D721Med (cell line): ENCODE data around the gene SEPTIN1.

Experiments used
- DNase-seq: peaks from one replicate; pipeline ENCODE4 v3.0.0; 2011; ENCODE audit warnings: low spot score; ENCODE audit not compliant: insufficient read length
- FAIRE-seq: peaks from 2 replicates; lab custom pipeline; 2011; peaks lifted over from hg19 to GRCh38; lab: Jason Lieb, UNC
- TF ChIP-seq, protein P1 (sequence below): IDR thresholded peaks from 2 replicates; pipeline ENCODE4 v1.5.1; 2012; ENCODE audit warnings: mild to moderate bottlenecking, control low read depth; ENCODE audit not compliant: insufficient read depth; ENCODE audit errors: missing control alignments

Gene SEPTIN1

DNA sequence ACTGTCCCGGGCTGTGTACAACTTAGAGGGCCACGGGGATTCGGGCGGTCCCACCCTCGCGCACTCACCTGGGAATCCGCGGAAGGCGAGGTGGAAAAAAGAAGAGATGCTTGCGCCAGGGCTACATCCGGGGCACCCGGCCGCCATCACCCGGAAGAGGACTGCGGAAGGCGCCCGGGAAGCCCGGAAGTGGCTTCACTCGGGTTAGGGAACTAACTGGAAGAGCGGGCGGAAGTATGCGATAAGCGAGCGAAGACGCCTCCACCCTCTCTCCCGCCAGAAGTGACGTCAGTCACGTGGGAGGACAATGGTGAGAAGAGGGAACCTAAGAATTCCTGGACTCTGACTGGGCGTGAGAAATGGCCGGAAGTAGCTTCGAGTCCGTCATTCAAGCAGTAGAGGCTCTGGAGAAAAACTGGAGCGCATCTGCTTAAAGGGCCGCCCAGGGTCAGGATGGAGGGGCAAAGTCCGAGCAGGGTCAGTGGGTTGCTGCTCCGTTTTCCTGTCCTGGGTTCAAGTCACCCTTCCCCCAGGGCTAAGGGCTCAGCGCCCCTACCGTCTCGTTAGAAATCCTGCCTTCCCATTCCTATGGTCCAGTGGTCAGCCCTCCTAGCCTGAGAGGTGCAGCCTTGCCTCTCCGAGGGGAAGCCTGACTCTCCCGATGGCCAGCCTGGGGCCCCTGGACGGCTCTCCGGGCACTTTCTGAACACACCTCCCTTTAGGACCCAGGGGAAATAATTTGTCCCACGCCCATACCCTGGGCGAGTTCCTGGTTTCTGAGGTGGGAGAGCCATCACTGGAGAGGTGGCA, 27.0 kb downstream of the SEPTIN1 start, which contains the start of gene CD2BP2:
Gene CD2BP2 (minus strand): TSS at position 165 of the 810 bp plus-strand sequence. CDS start 627 bp downstream, outside the sequence.
- DNase-seq (peak; percentile 66), FAIRE-seq (peak; percentile 25)
- TF ChIP-seq, protein P1, sequence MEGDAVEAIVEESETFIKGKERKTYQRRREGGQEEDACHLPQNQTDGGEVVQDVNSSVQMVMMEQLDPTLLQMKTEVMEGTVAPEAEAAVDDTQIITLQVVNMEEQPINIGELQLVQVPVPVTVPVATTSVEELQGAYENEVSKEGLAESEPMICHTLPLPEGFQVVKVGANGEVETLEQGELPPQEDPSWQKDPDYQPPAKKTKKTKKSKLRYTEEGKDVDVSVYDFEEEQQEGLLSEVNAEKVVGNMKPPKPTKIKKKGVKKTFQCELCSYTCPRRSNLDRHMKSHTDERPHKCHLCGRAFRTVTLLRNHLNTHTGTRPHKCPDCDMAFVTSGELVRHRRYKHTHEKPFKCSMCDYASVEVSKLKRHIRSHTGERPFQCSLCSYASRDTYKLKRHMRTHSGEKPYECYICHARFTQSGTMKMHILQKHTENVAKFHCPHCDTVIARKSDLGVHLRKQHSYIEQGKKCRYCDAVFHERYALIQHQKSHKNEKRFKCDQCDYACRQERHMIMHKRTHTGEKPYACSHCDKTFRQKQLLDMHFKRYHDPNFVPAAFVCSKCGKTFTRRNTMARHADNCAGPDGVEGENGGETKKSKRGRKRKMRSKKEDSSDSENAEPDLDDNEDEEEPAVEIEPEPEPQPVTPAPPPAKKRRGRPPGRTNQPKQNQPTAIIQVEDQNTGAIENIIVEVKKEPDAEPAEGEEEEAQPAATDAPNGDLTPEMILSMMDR, result no peak

DNA sequence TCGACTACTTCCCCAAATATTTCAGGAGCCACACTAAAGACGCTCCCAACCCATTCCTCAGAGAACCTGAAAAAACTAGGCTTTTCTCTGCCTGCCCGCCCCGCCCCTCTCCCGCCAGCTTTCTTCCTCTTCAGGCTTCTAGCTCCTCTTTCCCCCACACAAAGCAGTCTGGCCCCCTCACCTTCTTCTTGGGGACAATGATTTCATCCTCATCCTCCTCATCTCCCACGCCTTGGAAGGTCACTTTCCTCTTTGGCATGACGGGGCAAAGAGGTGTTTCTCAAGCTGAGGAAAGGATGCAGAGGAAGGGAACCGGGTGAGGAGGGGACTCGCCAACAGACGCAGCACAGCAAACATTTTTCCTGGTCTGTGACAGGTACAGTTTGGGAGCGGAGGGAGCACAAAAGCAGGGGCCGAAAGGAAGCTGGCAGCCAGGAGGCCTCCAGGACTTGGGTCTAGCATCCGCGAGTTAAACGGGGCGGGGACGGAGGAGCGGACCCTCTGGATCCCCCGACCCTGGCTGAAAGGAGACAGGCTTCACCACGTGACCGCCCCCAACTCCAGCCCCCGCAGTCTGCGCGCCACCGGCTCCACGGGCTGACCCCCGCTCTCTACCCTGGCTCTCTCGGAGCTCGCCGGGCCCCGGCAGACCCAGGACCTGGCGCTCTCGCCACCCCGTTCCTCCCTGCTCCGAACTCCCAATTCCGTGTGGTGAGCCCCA, 27.8 kb downstream of the SEPTIN1 start:
- DNase-seq (no peak), FAIRE-seq (no peak)
- TF ChIP-seq, protein P1, result no peak

DNA sequence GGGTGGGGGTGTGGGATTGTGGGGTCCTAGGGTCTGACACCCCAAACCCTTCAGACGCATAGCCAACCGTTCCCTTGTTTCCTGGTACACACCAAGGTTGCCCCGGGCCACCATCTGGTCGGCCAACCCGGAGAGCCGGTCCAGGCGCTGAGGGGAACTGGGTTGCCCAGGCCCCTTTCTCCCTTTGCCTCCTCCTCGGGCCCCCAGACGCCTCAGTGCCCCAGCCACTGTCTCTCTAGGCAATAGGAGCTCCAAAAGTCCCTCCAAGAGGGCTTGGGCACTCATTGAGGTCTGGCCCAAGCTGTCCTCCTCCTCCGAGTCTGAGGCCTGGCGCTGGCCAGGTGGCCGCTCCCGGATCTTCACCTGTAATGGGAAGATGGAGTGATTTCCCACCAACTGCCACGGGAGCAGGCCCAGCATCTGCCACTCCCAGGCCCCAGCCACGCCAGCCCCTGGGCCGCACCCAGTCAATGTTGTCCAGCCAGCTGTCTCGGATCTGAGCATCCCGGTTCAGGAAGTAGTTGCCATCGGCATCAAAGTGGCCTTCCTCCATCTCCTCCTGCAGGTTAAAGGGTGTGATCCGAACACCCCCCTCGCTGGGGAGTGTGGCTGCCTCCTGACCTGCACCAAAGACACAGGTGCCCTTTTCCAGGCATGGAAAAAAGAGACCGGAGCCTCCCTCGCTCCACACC, 28.8 kb downstream of the SEPTIN1 start:
- TF ChIP-seq, protein P1, result no peak
- FAIRE-seq (no peak), DNase-seq (no peak)

DNA sequence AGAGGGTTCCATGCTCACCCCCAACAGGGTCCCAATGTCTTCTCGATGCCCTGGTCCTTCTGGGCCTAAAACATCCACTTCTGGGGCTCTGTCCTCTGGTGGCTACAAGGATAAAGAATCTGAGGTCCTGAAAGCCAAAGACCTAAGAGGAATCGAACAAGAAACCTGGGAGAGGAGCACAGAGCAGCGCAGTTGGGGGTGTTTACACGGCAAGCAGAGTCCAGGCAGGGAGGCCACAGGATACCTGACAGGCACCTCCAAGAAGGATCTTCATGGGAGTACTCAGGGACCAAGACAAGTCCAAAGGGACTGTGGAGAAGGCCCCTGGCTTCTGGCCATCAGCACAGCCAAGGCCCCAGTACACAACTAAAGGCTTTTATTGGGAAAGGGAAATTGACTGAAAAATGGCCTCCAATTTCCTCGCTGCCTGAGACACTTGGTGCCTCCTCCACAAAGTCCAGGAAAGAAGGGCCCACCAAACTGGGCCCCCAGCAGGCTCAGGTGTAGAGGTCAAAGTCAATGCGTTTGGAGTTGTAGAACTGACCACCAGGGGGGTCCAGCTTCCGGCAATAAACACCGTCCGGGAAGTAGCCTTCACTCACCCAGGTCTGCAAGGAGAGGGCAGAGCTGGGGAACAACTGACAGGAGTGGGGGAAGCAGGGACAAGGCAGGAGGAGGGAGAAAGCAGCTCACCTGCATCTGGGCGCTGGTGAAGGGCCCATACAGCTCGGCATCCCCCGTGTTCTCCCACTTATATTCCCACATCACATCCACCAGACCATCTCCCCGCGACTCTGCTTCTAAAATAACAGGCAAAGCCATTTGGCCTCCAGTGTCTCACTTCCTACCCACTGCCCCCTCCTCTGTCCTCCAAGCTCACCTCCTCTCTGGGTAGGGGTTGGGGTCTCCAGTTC, 29.6 kb downstream of the SEPTIN1 start:
- TF ChIP-seq, protein P1, result no peak
- no peak for FAIRE-seq
- no peak for DNase-seq

DNA sequence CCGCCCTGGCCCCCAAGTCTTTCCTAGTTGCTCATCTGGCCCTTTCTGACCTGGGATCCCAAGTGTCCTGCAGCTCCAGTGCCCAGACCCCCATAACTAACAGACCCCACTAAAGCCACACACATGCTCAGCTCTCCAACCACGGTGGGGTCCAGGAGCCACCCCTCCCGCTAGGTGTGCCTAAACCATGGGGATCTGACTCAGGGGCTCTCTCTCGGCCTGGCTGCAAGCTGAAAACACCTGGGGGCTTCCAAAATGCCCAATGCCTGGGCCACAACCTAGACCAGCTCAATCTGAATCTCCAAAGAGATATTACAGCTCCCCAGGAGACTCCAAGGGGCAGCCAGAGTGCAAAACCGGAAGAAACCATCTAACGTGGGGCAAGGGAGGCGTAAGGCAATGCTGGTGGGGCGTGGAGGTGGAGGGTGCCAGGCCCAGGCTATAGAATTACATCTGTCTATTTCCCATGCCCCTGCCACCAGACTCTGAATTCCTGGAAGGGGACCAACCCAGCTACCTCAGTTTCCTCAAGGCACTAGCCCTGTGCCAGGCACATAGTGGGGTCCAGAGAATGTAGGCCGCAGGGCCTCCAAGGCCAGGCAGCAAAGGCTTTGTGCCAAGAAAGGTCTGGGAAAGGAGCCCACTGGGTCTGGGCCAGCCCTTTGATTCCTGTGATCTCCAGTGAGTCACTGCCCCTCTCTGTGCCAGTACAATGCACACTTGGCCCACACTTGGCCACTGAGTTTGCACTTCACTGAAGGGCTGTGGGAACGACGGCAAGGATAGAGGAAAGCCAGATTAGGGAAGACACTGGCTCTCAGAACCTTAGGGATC, 30.6 kb downstream of the SEPTIN1 start:
- TF ChIP-seq, protein P1, result no peak
- FAIRE-seq (no peak), DNase-seq (no peak)
